ENCODE data around the gene LRG1. TPM values are rescaled to one million over a fixed set of nuclear protein-coding genes. Genes with fewer than 3 reads are reported as not detected.

The LRG1 gene
- total and polyA plus RNA-seq, 10 of the 15 experiments (the other 5 are each of a cell fraction or from before 2014, with no cell fraction given), result 0.29 to 4.7 (median 0.58) TPM

DNA sequence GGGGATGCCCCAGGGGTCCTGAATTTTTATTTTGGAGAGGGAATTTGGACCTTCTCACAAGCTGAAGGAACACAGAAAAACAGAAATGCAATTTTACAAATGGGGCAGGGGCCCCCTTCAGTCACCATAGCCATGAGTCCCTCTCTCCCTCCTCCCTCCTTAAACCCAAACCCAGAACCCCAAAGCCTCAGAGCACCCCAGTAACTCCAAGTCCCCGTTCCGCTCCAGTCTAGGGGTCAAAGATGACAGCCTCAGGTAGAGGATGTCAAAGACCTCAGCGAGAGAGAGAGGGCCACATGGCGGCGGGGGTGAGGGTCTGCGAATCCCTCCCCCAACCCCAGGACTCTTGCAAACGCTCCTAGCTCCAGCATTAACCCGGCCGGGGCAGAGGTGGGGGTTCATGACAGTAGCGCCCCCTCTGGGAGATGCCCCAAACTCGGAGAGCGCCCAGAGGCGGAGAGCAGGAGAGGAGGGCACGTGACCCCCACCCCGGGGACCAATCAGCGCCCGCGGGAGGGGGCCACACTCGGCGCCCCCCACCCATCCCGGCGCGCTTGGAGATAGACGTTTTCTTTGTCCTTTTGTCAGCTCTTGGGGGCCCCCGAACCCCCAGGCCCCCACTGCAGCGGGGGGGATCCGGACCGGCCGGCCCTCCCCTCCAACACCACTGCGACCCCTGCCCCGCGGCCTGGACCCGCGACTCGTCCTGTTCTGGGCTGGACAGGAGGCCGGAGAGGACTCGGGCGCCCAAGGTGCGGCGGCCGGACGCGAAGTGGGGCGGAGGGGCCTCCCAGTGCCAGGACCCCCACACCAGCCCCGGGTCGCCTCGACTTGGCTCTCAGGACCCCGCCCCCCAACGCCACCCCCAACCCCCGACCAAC is 40.4 kb upstream of the LRG1 start (continued):
- peak; percentile 24 for TF ChIP-seq USF1 (IDR thresholded peaks at IDR 0.05; ENCODE audit: borderline replicate concordance, extremely low read length, insufficient read depth, low read depth, low read length)

- no peak overlapping the region for H3K9ac ChIP-seq (ENCODE audit: control insufficient read depth, insufficient read depth, low read length)
- BruUV-seq (replicated peaks), result no TSS peak
- no peak overlapping the region for H3K27ac ChIP-seq (ENCODE audit: control insufficient read depth, insufficient read depth)
- peaks cover 6 to 7% of the 10 kb centered on the region in 2 experiments for H3K27me3 ChIP-seq (replicated peaks in 1 of 2; ENCODE audit: control insufficient read depth in 2 of 2, insufficient read depth in 2 of 2, low read length in 1 of 2)
- H2AFZ ChIP-seq (ENCODE audit: control insufficient read depth, low read depth, low read length), result no peak overlapping the region
- SMC1A ChIA-PET (ENCODE audit: uncharacterized antibody, unreplicated experiment), result interaction anchor here (0.8 kb wide), 1 partner anchor 11 kb away, joined by 3 read pairs; no protein-coding TSS in a partner anchor
- H3K4me1 ChIP-seq (ENCODE audit: control insufficient read depth, insufficient read depth, low read length), result no peaks in the 10 kb centered on the region
- WGBS (ENCODE audit: insufficient coverage, insufficient replicate concordance, low lambda C conversion rate, missing lambda C conversion rate), result 35% methylated on average over 8 of the region's 8 CpGs
- POLR2A ChIA-PET, result interaction anchor here (1.0 kb wide), 1 partner anchor 18 kb away, joined by 3 read pairs; no protein-coding TSS in a partner anchor
- ATAC-seq (no peak), FAIRE-seq (no peak), DNase-seq (ENCODE audit: low read depth, low spot score) (no peak)
- CTCF ChIA-PET, result interaction anchor here (1.5 kb wide), 1 partner anchor 57 kb away, joined by 5 read pairs; no protein-coding TSS in a partner anchor
- H3K36me3 ChIP-seq (ENCODE audit: control insufficient read depth in 2 of 2, insufficient read depth in 2 of 2, low read length in 1 of 2), result no peaks in the 10 kb centered on the region
- in situ Hi-C loops (cut with MboI), result loop anchor here (5.0 kb wide), 1 partner anchor 58 kb away; the partner anchor contains the start of gene TNFAIP8L1
- no peak for TF ChIP-seq ZZZ3 (IDR thresholded peaks at IDR 0.05; ENCODE audit: control insufficient read depth, insufficient read length, low read depth)
- no peak for TF ChIP-seq FOXK2 (IDR thresholded peaks at IDR 0.05)
- TF ChIP-seq, protein P1, sequence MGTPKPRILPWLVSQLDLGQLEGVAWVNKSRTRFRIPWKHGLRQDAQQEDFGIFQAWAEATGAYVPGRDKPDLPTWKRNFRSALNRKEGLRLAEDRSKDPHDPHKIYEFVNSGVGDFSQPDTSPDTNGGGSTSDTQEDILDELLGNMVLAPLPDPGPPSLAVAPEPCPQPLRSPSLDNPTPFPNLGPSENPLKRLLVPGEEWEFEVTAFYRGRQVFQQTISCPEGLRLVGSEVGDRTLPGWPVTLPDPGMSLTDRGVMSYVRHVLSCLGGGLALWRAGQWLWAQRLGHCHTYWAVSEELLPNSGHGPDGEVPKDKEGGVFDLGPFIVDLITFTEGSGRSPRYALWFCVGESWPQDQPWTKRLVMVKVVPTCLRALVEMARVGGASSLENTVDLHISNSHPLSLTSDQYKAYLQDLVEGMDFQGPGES (IDR thresholded peaks at IDR 0.05), result no peak
- TF ChIP-seq RUNX3 (IDR thresholded peaks at IDR 0.05; ENCODE audit: low read length), result no peak
- TF ChIP-seq IRF4 (IDR thresholded peaks at IDR 0.05; ENCODE audit: low read depth, low read length), result no peak
- TF ChIP-seq NBN (IDR thresholded peaks at IDR 0.05), result no peak
- TF ChIP-seq CHD1 (IDR thresholded peaks at IDR 0.05; ENCODE audit: low read depth, low read length), result no peak
- TF ChIP-seq NR2C2 (IDR thresholded peaks at IDR 0.05; ENCODE audit: borderline replicate concordance, control insufficient read depth, insufficient read length, low read depth), result no peak
- TF ChIP-seq MTA3 (IDR thresholded peaks at IDR 0.05; ENCODE audit: borderline replicate concordance, low read length), result no peak
- no peak for TF ChIP-seq RELB (IDR thresholded peaks at IDR 0.05; ENCODE audit: low read depth)
- no peak for TF ChIP-seq GATAD2B (conservative IDR thresholded peaks at IDR 0.05; ENCODE audit: low read depth)
- no peak for TF ChIP-seq SREBF1 (IDR thresholded peaks at IDR 0.05; ENCODE audit: low read length)
- TF ChIP-seq, protein P2, sequence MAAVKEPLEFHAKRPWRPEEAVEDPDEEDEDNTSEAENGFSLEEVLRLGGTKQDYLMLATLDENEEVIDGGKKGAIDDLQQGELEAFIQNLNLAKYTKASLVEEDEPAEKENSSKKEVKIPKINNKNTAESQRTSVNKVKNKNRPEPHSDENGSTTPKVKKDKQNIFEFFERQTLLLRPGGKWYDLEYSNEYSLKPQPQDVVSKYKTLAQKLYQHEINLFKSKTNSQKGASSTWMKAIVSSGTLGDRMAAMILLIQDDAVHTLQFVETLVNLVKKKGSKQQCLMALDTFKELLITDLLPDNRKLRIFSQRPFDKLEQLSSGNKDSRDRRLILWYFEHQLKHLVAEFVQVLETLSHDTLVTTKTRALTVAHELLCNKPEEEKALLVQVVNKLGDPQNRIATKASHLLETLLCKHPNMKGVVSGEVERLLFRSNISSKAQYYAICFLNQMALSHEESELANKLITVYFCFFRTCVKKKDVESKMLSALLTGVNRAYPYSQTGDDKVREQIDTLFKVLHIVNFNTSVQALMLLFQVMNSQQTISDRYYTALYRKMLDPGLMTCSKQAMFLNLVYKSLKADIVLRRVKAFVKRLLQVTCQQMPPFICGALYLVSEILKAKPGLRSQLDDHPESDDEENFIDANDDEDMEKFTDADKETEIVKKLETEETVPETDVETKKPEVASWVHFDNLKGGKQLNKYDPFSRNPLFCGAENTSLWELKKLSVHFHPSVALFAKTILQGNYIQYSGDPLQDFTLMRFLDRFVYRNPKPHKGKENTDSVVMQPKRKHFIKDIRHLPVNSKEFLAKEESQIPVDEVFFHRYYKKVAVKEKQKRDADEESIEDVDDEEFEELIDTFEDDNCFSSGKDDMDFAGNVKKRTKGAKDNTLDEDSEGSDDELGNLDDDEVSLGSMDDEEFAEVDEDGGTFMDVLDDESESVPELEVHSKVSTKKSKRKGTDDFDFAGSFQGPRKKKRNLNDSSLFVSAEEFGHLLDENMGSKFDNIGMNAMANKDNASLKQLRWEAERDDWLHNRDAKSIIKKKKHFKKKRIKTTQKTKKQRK (IDR thresholded peaks at IDR 0.05; ENCODE audit: low read depth, low read length), result no peak
- no peaks in the 10 kb centered on the region for H3K9me3 ChIP-seq (replicated peaks; ENCODE audit: control insufficient read depth, insufficient read depth, low read length)
- no peak overlapping the region for H3K4me2 ChIP-seq (ENCODE audit: control insufficient read depth, insufficient read depth)
- H3K79me2 ChIP-seq (ENCODE audit: control insufficient read depth, insufficient read depth, low read length), result no peaks in the 10 kb centered on the region
- intact Hi-C loops (cut with micrococcal nuclease; ENCODE audit: unreplicated experiment), result no loop called here
- no peaks in the 10 kb centered on the region for H4K20me1 ChIP-seq (ENCODE audit: control insufficient read depth, insufficient read depth)
- H3K4me3 ChIP-seq, result no peak overlapping the region
- RAD21 ChIA-PET (ENCODE audit: unreplicated experiment), result no interaction called here
Measured at GRCh38 chr19:4579389-4579788, 39.6 kb upstream of the LRG1 start.
